ENCODE measurements around the gene TRAK1. TPM values are rescaled to one million over a fixed set of nuclear protein-coding genes. Genes with fewer than 3 reads are reported as not detected.

The TRAK1 gene
- total and polyA plus RNA-seq, 2 donors (not counting 1 experiment from before 2014, with no cell fraction given): 71.3 to 129 TPM

DNA sequence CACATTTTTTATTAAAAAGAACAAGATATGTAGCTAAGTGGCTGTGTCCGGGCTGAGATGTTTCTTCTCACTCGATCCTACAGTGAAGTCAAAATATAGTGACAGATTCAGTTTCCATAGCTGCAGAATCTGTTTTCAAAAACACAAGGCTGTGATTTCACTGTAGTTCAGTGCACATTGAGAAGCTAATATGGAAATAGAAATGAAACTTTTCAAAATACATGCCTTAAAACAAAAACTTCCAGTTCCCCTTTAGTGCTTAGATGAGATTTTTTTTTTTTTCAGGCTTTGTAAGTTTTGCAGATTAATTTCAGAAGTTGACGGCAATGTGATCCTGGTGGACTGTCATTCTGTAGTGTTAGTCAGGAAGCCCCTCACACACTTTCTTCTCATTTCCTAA lies 23.8 kb upstream of the TRAK1 start:
- Histone ChIP-seq H2AFZ (ENCODE audit: insufficient read depth, low read depth, low read length, poor library complexity, severe bottlenecking) (no peak overlapping the region), H3K4me3 (ENCODE audit: control extremely low read depth in 1 of 5, extremely low read depth in 1 of 5, insufficient read depth in 1 of 5, low read depth in 2 of 5, low read length in 4 of 5) (peak overlapping the region; percentile 7 to 68 (median 30)), H3K27ac (ENCODE audit: low read length in 2 of 2) (peak overlapping the region; percentile 96 to 100), H3K4me1 (ENCODE audit: control insufficient read depth in 2 of 2, insufficient read depth in 2 of 2, low read length in 2 of 2) (peaks cover 83 to 89% of the 10 kb centered on the region in 2 donors), H3K9me3 (ENCODE audit: control extremely low read depth in 1 of 3, control insufficient read depth in 2 of 3, insufficient read depth in 1 of 3, low read length in 2 of 3) (peaks cover 0 to 1% (median 0%) of the 10 kb centered on the region in 3 donors), H3K9ac (ENCODE audit: low read length) (peak overlapping the region; percentile 95), H3K4me2 (replicated peaks; ENCODE audit: low read depth, low read length, poor library complexity, severe bottlenecking) (peak overlapping the region; percentile 81), H3K79me2 (ENCODE audit: control insufficient read depth, insufficient read depth, low read length) (peaks cover 97% of the 10 kb centered on the region), H3K27me3 (replicated peaks in 1 of 4; ENCODE audit: control extremely low read depth in 1 of 4, control insufficient read depth in 3 of 4, insufficient read depth in 4 of 4, low read length in 3 of 4) (no peaks in the 10 kb centered on the region), H4K20me1 (ENCODE audit: control insufficient read depth, insufficient read depth, low read length, poor library complexity, severe bottlenecking) (no peaks in the 10 kb centered on the region), H3K36me3 (replicated peaks in 1 of 2; ENCODE audit: control extremely low read depth in 1 of 2, control insufficient read depth in 1 of 2, extremely low read depth in 1 of 2, insufficient read depth in 2 of 2, low read length in 1 of 2) (no peaks in the 10 kb centered on the region)
- DNase-seq (peak; percentile 92), ATAC-seq (ENCODE audit: low read depth) (peak; percentile 76)
- POLR2A ChIA-PET: interaction anchor here (0.7 to 1.3 kb wide), 8 partner anchors 9 to 211 kb away, joined by 3 to 12 read pairs (median 6); no protein-coding TSS in a partner anchor
- TF ChIP-seq EZH2 (IDR thresholded peaks at IDR 0.05; ENCODE audit: borderline replicate concordance, insufficient read depth, low read depth, low read length, poor library complexity, severe bottlenecking): no peak
- TF ChIP-seq CTCF (IDR thresholded peaks at IDR 0.05): no peak
- Mint-ChIP-seq H3K4me3 (peak overlapping the region; percentile 78), H3K27me3 (no peaks in the 10 kb centered on the region), H3K27ac (peak overlapping the region; percentile 98), H3K9me3 (ENCODE audit: insufficient read depth) (no peaks in the 10 kb centered on the region), H3K4me1 (peaks cover 81% of the 10 kb centered on the region)
- intact Hi-C loops (cut with micrococcal nuclease): loop anchor here (1.0 to 5.0 kb wide), 8 partner anchors 10 to 1444 kb away; partner anchors contain the start of genes NKTR and ULK4
- no CpG with 5 or more reads among the region's 3 CpGs for WGBS (ENCODE audit: insufficient coverage)
- CTCF ChIA-PET: interaction anchor here (0.7 to 7.3 kb wide), 10 partner anchors 9 to 124 kb away, joined by 3 to 69 read pairs (median 5); no protein-coding TSS in a partner anchor

All from B cell (primary cell).